ENCODE data around the gene ZNF735. TPM values are rescaled to one million over a fixed set of nuclear protein-coding genes. Genes with fewer than 3 reads are reported as not detected.
"Not testable (repeated sequence)": the region's sequence is repeated elsewhere in the genome, so short reads cannot be mapped to it uniquely, and the experiment has no call there.

Gene ZNF735
- total RNA-seq, 1 donor from 2014 or later = not detected

DNA sequence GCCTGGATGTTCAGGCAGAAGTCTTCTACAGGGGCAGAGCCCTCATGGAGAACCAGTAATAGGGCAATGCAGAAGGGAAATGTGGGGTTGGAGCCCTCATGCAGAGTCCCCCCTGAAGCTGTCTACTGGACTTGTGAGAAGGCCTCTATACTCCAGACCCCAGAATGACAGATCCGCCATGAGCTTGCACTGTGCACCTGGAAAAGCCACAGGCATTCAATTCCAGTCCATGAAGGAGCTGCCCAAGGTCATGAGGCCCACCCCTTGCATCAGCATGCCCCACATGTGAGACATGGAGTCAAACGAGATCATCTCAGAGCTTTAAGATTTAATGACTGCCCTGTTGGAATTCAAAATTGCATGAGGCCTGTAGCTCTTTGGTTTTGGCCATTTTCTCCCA lies 16.4 kb downstream of the ZNF735 start:
- Mint-ChIP-seq H3K27me3 (no peaks in the 10 kb centered on the region), H3K4me3 (no peak overlapping the region), H3K9me3 (peaks cover 13% of the 10 kb centered on the region), H3K27ac (no peak overlapping the region), H3K36me3 (ENCODE audit: low read depth) (no peaks in the 10 kb centered on the region), H3K4me1 (no peaks in the 10 kb centered on the region)
- intact Hi-C loops (cut with micrococcal nuclease) = no loop called here
- DNase-seq = no peak

DNA sequence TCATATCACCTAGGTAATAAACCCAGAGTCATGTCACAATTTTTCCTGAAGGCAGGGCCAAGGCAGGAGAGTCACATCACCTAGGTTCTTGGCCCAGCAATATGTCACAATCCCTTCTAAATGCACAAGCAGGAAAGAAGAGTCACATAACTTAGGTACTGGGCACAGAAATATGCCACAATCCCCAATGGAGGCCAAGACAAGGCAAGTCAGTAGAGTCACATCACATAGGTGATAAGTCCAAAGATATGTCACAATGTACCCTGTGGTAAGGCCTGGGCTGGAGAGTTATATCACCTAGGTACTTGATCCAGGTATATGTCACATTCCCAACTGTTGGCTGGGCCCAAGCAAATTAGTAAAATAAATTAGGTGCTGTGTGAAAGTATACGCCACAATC lies 21.2 kb downstream of the ZNF735 start, which contains the start of gene ZNF679:
Gene ZNF679, plus strand, starts transcription at position 301 of the 400 bp plus-strand sequence. CDS start 20,644 bp downstream, outside the sequence.
- H3K27ac Mint-ChIP-seq; H3K4me1 Mint-ChIP-seq; H3K36me3 Mint-ChIP-seq (ENCODE audit: low read depth); H3K27me3 Mint-ChIP-seq; H3K4me3 Mint-ChIP-seq; intact Hi-C loops (cut with micrococcal nuclease); DNase-seq: not testable (repeated sequence)
- H3K9me3 Mint-ChIP-seq = peaks cover 14% of the 10 kb centered on the region

DNA sequence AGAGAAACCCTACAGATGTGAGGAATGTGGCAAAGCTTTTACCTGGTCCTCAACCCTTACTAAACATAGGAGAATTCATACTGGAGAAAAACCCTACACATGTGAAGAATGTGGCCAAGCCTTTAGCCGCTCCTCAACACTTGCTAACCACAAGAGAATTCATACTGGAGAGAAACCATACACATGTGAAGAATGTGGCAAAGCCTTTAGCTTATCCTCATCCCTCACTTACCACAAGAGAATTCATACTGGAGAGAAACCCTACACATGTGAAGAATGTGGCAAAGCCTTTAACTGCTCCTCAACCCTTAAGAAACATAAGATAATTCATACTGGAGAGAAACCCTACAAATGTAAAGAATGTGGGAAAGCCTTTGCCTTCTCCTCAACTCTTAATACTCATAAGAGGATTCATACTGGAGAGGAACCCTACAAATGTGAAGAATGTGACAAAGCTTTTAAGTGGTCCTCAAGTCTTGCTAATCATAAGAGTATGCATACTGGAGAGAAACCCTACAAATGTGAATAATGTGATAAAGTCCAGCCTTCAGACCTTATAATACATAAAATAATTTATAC lies 59.4 kb downstream of the ZNF735 start:
- DNase-seq = no peak
- intact Hi-C loops (cut with micrococcal nuclease) = no loop called here
- no peak overlapping the region for H3K27ac Mint-ChIP-seq
- no peaks in the 10 kb centered on the region for H3K4me1 Mint-ChIP-seq
- H3K36me3 Mint-ChIP-seq (ENCODE audit: low read depth) = no peaks in the 10 kb centered on the region
- H3K9me3 Mint-ChIP-seq = peaks cover 17% of the 10 kb centered on the region
- H3K4me3 Mint-ChIP-seq = no peak overlapping the region
- no peaks in the 10 kb centered on the region for H3K27me3 Mint-ChIP-seq

Other genes starting within 250 kb of the ZNF735 start
- not detected in 2 replicates for gene ZNF722, start 208.4 kb upstream of the ZNF735 start, total RNA-seq
- not detected in 2 replicates for gene ZNF727, start 161.8 kb upstream of the ZNF735 start, total RNA-seq
- gene ZNF679, start 21.3 kb downstream of the ZNF735 start, total RNA-seq = not detected in 2 replicates
- gene ZNF736, start 106.8 kb downstream of the ZNF735 start, total RNA-seq = 18.7 and 22.6 TPM in 2 replicates

Data from activated CD4-positive, alpha-beta T cell treated with anti-CD3 and anti-CD28 coated beads, Interleukin-2, amount 10 ng/mL, durations not matched to agents 24 days and 14 days (primary cell).